HEK293T (cell line): ENCODE results near the gene MRPL43.

ENCODE experiments used
- ARNT ChIP-seq: fragments of 450-650 bp; IDR thresholded peaks from 2 replicates; pipeline ENCODE4 v1.6.1; 2017; ENCODE audit warnings: mild to moderate bottlenecking
- FOXM1 ChIP-seq: fragments of 450-650 bp; IDR thresholded peaks from 2 replicates; pipeline ENCODE4 v1.6.1; 2017; ENCODE audit warnings: mild to moderate bottlenecking, borderline replicate concordance
- HDGF ChIP-seq: fragments of 450-650 bp; IDR thresholded peaks from 2 replicates; pipeline ENCODE4 v1.6.1; 2017; ENCODE audit warnings: antibody characterized with exemption, borderline replicate concordance
- SP1 ChIP-seq: fragments of 450-650 bp; IDR thresholded peaks from 2 replicates; pipeline ENCODE4 v1.6.1; 2017
- TARDBP ChIP-seq: fragments of 450-650 bp; IDR thresholded peaks from 2 replicates; pipeline ENCODE4 v1.6.1; 2016

- TF ChIP-seq HDGF (no peak), SP1 (no peak), FOXM1 (no peak), ARNT (no peak), TARDBP (0 out of 2 replicates have a peak, but pooled peaks have one; percentile 9)
Observed at GRCh38 chr10:100997360-100998182, 10.3 kb upstream of the MRPL43 start.
